ENCODE measurements around the gene AMHR2.

DNA sequence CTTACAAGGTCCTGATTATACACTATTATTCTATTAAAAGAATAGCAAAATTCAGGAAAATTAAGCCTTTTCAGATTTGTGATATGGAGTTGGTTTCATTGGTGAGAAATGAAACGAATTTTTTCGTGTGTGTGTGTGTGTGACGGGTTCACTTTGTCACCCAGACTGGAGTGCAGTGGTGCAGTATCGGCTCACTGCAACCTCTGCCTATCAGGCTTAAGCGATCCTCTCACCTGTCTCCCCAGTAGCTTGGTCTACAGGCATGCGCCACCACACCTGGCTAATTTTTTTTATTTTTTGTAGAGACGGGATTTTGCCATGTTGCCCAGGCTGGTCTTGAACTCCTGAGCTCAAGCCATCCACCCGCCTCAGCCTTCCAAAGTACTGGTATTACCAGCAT, 37.9 kb downstream of the AMHR2 start:
- TF ChIP-seq, protein P1, sequence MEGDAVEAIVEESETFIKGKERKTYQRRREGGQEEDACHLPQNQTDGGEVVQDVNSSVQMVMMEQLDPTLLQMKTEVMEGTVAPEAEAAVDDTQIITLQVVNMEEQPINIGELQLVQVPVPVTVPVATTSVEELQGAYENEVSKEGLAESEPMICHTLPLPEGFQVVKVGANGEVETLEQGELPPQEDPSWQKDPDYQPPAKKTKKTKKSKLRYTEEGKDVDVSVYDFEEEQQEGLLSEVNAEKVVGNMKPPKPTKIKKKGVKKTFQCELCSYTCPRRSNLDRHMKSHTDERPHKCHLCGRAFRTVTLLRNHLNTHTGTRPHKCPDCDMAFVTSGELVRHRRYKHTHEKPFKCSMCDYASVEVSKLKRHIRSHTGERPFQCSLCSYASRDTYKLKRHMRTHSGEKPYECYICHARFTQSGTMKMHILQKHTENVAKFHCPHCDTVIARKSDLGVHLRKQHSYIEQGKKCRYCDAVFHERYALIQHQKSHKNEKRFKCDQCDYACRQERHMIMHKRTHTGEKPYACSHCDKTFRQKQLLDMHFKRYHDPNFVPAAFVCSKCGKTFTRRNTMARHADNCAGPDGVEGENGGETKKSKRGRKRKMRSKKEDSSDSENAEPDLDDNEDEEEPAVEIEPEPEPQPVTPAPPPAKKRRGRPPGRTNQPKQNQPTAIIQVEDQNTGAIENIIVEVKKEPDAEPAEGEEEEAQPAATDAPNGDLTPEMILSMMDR (IDR thresholded peaks at IDR 0.05): no peak
- no peak for TF ChIP-seq POLR2A (IDR thresholded peaks at IDR 0.05)
- TF ChIP-seq EP300 (IDR thresholded peaks at IDR 0.05): no peak

Data from tibial nerve (tissue), 4 donors.